Measurements from ENCODE around the gene IFI27L1.

IFI27L1 gene, protein sequence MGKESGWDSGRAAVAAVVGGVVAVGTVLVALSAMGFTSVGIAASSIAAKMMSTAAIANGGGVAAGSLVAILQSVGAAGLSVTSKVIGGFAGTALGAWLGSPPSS

DNA sequence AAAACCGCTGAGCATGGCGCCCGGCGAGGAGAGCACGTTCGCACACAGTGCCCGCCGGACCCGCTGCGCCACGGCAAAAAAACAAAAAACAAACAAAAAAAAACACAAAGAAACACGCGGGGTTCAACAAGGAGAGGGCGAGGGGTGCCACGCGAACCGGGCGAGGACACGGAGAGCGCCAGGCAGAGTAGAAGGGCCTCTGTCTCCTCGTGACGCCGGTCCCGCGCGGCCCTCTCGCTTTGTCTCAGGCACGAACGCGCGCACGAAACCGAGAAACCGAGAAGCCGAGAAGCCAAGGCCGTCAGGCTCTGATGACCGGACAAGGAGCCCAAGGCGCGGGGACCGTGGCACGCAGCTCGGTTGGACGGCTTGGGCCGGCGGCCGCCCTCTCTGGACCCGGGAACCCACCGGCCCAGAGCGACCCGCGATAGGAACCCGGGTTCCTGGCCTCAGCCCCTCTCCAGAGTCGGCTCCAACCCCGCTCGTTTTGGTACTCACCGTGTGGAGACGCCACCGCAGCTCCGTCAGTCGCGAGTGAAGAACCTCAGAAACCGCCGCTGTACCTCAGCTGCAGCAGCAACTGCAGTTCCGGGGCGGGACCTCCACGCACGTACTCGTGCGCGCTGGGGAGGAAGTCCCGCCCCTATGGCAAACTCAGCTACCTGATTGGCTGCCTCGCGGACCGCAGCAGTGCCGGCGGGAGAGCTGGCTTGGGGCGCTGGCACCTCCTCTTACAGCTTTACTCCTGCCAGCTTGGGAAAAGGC is at the start of gene IFI27L1, which contains the start of gene DDX24:
Gene IFI27L1, plus strand, starts transcription at position 690 of the 765 bp plus-strand sequence. CDS start 15,628 bp downstream, outside the sequence.
Gene DDX24, minus strand, starts transcription at position 582 of the 765 bp plus-strand sequence. CDS start 1,460 bp downstream, outside the sequence.
- in situ Hi-C loops (cut with HindIII; ENCODE audit: low sequenced_read_pairs): no loop called here

DNA sequence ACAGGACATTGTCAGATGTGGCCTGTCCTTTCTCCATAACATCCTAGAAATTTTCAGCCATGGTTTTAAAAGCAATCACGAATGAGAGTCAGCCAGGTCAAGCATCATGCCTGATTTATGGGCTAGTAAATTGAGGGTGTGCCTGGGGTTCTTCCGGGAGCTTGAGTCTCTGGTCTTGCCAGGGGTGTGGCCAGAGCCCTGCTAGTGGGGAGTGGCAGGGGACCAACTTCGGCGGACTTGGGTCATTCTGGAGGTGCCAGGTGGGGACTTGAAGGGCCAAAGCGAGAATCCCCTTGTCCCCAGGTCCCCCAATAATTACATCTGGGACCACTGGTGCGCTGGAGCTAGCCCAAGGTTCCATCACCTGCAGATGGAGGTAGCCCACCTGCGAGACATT is 49.2 kb upstream of the IFI27L1 start:
- in situ Hi-C loops (cut with HindIII; ENCODE audit: low sequenced_read_pairs): loop anchor here (5.0 kb wide), 1 partner anchor 105 kb away; no protein-coding TSS in a partner anchor

DNA sequence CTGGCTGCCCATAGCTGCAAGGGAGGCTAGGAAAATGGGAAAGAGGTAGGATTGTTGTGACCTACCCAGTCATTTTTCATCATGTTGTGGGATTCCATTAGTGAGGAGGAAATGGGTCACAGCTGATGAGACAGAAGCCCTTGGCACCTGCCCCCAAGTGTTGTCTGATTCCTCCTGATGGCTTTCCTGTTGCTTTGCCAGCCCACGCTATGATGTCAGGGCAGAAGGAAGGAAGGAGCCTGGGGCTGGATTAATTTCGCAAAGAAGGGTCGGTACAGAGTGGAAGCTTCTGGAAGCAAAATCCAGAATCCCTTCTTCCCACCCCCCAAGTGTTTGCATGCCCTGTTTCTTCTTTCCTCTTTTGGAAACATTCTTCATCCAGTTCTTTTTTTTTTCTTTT is 46.2 kb upstream of the IFI27L1 start:
- in situ Hi-C loops (cut with HindIII; ENCODE audit: low sequenced_read_pairs): loop anchor here (5.0 kb wide), 1 partner anchor 102 kb away; no protein-coding TSS in a partner anchor

DNA sequence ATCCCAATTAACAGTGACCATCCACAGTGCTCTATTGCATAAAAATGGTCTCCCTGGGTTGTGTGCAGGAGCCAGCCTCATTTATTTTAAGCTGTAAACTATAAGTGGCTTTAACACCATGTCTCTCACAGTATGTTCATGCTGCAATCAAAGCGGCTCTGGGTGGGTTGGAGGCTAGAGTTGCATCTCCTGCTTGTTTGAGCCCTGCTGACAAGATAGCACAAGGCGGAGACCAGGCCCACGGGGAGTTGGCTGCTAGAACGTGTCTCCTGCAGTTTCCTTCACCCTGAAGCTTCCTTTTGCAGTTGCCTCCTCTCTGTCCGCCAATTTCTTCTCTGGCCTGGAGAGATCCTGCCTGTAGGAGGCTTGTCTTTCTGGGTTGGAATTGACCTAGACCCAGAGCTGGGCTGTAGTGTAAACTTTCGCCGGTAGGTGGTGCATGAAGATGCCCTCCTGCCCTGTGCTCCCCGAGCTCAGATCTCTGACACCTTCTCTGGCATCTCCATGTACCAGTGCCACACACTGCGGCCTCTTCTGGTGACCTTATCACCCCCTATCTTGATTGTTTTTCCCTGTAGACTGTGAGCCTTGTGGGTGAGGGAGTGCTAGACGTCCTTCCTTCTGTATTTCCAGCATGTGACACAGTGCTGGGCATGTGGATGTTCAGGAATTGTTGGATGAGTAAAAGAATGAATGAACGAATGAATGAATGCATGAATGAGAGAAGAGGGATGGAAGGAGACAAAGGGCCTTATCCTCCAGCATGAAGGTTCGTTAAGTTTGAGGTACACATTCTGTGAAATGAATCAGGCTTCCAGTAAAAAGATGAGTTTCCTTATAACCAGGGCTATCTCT is 44.6 kb upstream of the IFI27L1 start:
- in situ Hi-C loops (cut with HindIII; ENCODE audit: low sequenced_read_pairs): no loop called here

DNA sequence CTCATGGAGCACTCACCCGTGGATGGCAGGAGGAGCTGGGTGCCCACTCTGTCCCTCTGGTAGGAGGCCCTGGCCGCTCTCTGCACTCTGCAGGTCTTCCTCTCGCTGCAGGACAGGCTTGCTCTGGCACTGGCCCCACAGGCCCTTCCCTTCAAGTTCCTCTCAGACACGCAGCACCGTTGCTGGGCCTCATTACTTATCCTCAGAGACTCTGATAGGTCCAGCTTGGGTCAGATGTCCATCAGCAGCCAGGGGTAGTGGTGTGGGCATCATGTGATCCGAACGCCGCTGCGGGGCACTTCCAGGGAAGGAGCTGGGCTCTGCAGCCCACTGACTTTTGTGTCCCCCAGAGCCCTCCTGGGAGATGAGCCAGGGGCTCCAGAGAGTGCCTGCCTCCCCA is 43.2 kb upstream of the IFI27L1 start:
- in situ Hi-C loops (cut with HindIII; ENCODE audit: low sequenced_read_pairs): no loop called here

DNA sequence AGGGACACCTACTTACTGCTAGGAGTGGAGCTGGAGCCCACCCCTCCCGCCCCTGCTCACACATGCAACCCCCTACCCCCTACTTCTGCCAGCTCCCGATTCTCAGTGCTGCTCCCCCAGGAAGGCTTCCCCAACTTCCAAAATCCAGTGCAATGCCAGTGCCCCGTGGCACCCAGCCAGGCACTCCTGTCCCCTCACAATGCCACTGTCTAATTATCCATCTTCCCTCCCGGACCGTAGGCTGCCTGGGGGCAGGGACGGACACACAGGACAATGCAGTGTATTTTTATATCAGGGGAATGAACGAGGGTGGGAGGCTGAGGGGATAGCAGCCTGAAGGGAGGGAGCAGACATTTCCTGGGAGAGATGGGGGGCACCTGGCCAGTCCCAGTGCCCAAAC is 42.6 kb upstream of the IFI27L1 start:
- in situ Hi-C loops (cut with HindIII; ENCODE audit: low sequenced_read_pairs): no loop called here

DNA sequence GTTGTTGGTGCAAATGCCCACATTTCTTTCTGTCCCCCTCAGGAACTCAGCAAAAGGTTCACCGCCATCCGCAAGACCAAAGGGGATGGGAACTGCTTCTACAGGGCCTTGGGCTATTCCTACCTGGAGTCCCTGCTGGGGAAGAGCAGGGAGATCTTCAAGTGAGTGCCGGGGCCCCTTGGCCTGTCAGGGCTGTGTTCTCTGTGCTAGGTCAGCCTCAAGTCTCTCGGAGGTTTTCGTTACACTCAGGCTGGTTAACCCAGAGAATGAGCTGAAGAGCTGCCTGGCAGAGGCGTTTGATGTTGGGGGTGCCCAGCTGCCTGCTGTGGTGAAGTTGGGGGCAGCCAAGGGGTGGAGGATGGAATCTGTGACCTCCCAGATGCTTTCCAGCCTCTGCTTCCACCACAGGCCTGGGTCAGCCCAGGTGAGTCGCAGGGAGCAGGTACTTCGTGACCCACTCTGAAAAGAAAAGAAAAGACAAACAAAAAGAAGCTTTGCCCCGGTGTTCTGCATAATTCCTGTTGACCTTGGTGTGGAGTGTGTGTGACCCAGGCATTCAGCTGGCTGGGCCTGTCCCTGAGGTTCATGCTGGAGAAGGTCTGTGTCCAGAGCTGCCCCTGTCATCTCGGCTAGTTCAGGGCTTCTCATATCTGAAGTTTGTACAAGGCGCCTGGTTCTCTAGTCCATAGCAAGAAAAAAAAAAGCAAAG is 42.0 kb upstream of the IFI27L1 start:
- in situ Hi-C loops (cut with HindIII; ENCODE audit: low sequenced_read_pairs): no loop called here

DNA sequence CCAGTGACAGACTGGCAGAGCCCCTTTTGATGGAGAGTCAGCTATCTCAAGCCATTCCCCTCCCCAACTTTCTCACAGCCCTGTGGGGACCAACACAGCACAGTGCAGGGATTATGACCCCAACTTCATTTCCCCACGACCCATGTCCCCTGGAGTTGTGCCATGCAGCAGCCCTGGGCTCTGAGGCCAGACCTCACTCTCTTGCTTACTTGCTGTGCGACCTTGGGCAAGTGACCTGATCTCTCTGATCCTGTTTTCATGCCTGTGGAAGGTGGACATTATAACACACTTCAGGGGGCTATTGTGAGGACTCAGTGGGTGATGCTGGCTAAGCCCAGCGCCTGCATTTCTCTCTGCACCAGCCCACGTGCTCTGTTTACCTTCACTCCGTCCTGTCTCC is 40.9 kb upstream of the IFI27L1 start:
- in situ Hi-C loops (cut with HindIII; ENCODE audit: low sequenced_read_pairs): no loop called here

DNA sequence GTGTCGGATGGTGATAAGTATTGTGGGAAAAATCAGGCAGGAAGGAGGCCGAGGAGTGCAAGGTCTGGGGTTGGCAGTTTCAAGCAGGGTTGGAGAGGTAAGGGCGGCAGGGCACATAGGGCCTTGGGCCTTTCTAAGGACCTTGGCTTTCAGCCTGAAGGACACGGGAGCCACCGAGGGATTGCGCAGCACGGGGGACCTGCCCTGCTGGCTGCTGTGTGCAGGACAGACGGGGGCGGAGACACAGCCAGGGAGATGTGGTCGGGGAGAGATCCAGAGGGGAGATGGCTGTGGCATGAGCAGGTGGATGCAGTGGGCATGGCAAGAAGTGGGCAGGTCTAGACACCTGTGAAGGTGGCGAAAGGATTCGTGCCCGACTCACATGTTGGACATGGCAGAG is 40.3 kb upstream of the IFI27L1 start:
- in situ Hi-C loops (cut with HindIII; ENCODE audit: low sequenced_read_pairs): no loop called here

DNA sequence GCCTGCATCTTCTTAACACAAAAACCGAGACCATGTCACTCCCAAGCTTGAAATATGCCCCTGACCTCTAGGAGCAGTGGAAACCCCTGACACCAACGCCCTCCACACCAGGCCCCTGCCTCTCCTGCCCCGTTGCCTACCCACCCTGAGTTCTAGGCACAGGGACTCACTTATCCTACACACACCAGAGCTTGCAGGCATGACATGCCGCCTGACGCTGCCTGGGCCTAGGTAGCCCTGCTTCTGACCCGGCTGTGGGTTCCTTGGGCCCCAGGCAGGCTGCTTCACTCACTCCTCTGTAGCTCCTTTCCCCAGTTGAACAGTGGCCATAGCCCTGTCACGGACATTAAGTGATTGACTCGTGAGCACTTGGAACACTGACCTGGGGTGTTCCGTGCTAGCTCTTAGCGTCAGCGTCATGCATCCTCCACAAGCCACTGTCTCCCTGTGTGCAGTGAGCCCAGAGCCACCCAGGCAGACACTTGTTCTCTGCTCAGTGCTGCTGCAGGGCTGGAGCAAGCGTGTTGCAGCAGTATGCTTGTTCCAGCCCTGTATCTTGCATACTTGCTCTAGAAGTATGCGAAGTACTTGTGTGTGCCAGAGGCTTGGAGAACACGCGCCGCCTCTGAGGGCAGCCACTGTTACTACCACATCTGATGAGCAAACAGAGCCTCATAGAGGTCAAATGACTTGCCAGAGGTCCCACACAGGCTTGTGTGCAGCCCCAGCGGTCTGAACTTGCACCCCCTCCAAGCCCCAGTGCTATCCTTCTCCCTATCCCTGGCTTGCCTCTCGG is 39.4 kb upstream of the IFI27L1 start:
- in situ Hi-C loops (cut with HindIII; ENCODE audit: low sequenced_read_pairs): no loop called here

DNA sequence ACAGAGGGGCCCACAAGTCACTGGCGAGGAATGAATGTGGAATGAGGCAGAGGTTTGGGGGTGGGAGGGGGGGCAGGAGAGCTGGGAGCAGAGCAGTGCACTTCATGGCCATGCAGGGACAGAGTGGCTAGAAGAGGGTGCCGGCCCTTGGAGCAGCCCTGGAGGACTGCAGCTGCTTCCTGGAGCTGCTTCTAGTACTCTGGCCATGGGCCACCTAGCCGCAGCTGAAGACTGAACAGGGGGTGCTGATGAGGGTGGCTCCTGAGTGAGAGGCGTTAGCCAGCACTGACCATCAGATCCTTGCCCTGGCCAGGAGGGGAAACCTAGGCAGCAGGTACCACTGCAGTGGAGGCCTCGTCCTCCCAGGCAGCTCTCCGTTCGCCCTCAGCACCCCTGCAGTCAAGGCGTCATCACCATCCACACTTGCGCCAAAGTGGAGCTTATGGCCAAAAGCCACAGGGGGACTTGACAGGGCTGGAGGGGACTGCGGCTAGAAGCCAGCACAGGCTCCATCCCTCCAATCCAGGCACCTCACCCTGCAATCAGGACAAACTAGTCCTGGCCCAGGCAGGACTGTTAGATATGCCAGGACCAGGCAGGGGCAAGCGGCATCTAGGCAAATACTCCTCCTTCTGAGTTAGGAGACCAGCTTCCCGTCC is 38.5 kb upstream of the IFI27L1 start:
- in situ Hi-C loops (cut with HindIII; ENCODE audit: low sequenced_read_pairs): no loop called here

DNA sequence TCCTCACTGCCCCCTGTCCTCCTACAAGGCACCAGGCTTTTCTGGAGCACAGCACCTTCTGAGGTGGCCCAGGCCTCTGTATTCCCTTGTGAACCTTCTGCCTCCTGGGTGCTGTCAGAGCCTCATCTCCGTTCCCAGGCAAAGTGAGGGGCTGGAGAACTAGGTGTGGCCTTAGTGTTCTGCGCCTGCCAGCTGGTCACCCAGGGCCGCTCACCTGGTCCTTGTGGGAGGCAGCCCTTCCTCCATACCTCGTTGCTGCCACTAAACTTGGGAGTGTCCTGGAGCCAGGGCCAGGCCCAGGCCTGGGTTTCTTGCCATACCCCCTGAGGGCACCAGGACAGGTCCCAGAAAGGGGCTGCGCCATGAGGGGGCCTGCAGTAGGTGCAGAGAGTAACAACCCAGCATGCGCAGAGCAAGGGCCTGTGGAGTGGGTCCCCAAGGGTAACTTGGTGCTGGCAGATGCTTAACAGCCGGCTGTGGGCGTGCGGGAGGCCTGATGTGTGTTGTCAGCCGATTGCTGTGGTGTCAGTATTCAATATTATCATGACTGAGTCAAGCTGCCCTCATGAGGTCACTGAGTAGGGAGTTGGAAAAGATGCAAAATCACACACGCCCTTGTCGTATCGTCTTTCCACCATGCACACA is 37.9 kb upstream of the IFI27L1 start:
- in situ Hi-C loops (cut with HindIII; ENCODE audit: low sequenced_read_pairs): no loop called here

DNA sequence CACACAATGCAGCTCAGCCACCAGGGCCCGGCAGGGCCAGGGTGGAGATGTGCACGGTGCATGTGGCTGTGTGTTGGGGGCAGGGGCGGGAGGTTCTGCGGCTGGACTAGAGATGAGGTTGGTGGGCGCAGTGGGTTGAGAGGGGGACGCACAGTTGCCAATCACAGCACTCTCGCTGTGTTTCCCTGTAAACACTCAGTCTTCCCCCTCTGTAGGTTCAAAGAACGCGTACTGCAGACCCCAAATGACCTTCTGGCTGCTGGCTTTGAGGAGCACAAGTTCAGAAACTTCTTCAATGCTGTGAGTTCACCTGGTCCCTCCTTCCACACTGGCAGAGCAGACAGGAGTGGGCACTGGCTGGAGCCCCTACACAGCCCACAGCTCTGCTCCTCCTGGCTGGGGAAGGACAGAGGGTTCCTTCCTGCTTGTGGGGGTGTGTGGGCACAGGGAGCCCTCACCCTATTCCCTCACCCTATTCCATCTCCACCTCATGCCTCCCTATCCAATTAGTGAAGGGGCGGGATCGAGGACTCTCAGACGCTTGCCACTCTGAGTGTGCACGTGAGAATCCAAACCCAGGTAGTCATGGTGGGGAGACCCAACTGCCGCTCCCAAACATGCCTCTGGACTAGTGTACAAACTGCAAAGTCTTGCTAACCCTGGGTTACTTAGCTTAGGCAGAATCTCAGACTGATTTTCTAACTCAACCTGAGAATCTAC is 37.2 kb upstream of the IFI27L1 start:
- in situ Hi-C loops (cut with HindIII; ENCODE audit: low sequenced_read_pairs): no loop called here

DNA sequence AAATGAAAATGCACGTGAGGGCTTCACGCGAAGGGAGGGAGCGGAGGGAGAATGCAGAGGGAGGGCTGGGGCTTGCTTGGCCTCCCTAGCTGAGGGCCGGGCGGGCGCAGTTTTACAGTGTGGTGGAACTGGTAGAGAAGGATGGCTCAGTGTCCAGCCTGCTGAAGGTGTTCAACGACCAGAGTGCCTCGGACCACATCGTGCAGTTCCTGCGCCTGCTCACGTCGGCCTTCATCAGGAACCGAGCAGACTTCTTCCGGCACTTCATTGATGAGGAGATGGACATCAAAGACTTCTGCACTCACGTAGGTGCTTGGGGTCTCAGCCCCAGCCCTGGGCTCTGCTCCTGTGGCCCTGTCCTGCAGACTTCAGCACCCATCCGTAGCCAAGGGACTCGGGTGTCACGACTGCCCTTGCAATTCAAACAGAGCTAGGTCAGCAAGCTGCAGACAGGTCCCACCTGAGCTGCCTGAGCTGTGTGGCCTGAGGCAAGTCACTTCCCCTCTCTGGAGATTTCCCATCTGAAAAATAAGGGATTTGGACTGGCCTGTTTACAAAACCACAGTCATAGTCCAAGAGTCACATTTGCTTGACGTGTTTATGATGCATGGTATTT is 36.5 kb upstream of the IFI27L1 start:
- in situ Hi-C loops (cut with HindIII; ENCODE audit: low sequenced_read_pairs): no loop called here

DNA sequence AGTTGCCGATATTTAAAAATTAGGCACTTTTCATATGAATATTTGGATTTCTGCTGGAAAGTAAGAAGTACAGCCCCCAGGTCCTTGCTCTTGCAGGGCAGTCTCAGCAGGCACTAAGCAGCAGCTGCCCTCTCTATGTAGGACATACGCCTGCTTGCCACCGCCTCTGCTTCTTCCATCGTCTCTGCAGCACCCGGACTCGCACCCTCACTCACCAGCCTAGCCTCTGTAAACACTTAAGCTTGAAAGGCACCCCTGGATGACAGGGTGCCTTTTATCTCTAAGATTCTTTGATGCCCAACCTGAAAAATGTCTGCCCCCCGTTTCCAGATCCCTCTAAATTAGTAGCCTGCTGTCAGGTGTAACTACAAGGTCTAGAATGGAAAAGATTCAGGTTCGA is 36.0 kb upstream of the IFI27L1 start:
- in situ Hi-C loops (cut with HindIII; ENCODE audit: low sequenced_read_pairs): no loop called here

DNA sequence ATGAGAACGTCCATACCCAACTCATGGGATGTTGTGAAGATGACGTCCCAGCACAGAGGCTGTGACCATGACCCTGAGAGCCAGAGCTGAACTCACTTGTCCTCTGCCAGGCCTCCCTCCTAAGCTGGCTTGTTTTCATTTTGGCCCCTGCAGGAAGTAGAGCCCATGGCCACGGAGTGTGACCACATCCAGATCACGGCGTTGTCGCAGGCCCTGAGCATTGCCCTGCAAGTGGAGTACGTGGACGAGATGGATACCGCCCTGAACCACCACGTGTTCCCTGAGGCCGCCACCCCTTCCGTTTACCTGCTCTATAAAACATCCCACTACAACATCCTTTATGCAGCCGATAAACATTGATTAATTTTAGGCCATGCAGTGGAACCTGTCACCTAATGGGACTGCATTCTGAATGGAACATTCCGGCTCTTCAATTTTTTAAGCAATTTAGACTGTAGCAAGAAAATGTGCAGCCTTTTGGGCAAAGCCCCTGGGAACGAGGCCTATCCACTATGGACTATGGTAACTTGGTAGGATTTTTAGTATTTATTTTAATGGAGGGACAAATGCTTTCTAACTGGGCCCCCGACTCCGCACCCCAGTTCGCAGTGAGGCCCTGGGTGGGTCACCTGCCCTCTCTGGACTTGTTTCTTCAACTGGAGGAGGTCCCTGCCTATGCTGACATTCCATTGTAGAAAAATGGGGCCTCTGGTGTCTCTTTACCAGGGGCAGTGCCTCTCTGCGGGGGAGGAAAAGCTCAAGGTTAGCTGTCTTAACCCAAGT is 35.4 kb upstream of the IFI27L1 start:
- in situ Hi-C loops (cut with HindIII; ENCODE audit: low sequenced_read_pairs): no loop called here

DNA sequence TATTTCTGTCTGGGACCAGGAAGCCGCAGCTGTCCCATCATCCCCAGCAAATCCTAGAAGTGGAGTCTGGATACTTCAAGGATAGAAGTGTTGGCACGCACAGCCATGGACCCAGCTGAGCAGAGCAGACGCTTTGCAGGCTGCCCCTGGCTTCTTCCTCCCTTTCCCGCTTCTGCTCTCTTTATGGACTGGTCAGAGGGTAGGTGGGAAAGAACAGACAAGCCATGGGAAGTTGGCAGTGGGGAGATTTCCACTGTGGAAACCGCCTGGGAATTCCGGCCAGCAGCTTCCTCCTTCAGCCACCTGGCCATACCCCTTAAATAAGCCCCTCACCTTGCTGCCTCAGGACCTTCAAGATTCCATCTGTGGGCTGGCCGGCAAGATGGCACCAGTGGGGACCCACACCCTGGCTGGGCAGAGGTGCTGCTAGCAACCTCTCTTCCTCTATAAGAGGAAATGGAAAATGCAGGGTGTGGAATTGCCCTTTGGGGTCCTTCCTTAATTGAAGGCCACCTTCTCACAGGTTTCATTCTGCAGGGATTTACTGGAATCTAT is 34.3 kb upstream of the IFI27L1 start:
- in situ Hi-C loops (cut with HindIII; ENCODE audit: low sequenced_read_pairs): no loop called here

Measured in endothelial cell of hepatic sinusoid (primary cell).